ENCODE measurements around the gene FBXL14. TPM values are rescaled to one million over a fixed set of nuclear protein-coding genes. Genes with fewer than 3 reads are reported as not detected.

The FBXL14 gene
- total and polyA plus RNA-seq, 9 of the 15 experiments (the other 6 are each of a cell fraction or from before 2014, with no cell fraction given): 0.13 to 9.8 (median 3.3) TPM

DNA sequence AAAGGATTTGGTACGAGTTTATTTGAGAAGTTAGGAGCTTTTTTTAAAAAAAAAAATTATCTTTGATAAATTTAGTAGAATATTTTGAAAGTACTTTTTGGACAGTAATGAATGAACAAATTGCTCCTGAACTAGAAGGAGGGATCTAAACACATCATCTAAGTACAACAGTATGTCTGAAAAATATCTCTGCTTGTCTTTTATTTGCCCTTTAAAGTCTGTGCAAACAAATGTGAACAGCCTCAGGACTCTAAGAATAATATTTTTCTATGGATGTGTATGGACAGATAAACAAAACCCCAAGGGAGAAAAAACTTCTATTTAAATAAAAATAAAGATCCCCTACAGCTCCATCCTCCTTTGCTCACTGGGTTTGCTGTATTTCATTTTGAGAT lies 19.5 kb downstream of the FBXL14 start:
- Histone ChIP-seq H3K36me3 (ENCODE audit: control insufficient read depth, insufficient read depth, low read length) (no peaks in the 10 kb centered on the region), H3K9me1 (ENCODE audit: control insufficient read depth, insufficient read depth, low read length) (no peaks in the 10 kb centered on the region), H3K4me3 (no peak overlapping the region), H2AFZ (ENCODE audit: low read depth, low read length) (no peak overlapping the region), H3K27me3 (ENCODE audit: control insufficient read depth in 2 of 2, insufficient read depth in 2 of 2, low read length in 2 of 2) (no peaks in the 10 kb centered on the region), H3K9me3 (replicated peaks; ENCODE audit: control insufficient read depth, insufficient read depth, low read depth, low read length) (no peaks in the 10 kb centered on the region), H3K4me2 (ENCODE audit: insufficient read depth, low read length) (no peak overlapping the region), H3K27ac (ENCODE audit: extremely low read depth, low read depth, low read length) (no peak overlapping the region), H3K9ac (ENCODE audit: insufficient read depth in 1 of 2, low read depth in 2 of 2, low read length in 2 of 2) (no peak overlapping the region), H4K20me1 (replicated peaks; ENCODE audit: control insufficient read depth, insufficient read depth, low read length) (no peaks in the 10 kb centered on the region), H3K4me1 (replicated peaks in 1 of 2; ENCODE audit: control insufficient read depth in 2 of 2, insufficient read depth in 2 of 2, low read length in 2 of 2) (peaks cover 18 to 26% of the 10 kb centered on the region in 2 experiments; a peak in 4 of 5 replicates), H3K79me2 (ENCODE audit: control insufficient read depth, insufficient read depth, low read length) (peaks cover 5% of the 10 kb centered on the region; the same call in 1 of the 3 replicates)
- ATAC-seq: no peak
- TF ChIP-seq, protein P1, sequence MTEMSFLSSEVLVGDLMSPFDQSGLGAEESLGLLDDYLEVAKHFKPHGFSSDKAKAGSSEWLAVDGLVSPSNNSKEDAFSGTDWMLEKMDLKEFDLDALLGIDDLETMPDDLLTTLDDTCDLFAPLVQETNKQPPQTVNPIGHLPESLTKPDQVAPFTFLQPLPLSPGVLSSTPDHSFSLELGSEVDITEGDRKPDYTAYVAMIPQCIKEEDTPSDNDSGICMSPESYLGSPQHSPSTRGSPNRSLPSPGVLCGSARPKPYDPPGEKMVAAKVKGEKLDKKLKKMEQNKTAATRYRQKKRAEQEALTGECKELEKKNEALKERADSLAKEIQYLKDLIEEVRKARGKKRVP (CRISPR knock-in tag; IDR thresholded peaks at IDR 0.05): no peak
- TF ChIP-seq HNRNPL (IDR thresholded peaks at IDR 0.05; ENCODE audit: low read depth, low read length) (no peak), NONO (IDR thresholded peaks at IDR 0.05; ENCODE audit: low read depth in 2 of 2, low read length in 1 of 2) (no peak), ARHGAP35 (IDR thresholded peaks at IDR 0.05; ENCODE audit: partially characterized antibody) (no peak)
- FAIRE-seq: no peak
- intact Hi-C loops (cut with micrococcal nuclease) (loop anchor here (5.0 to 10.0 kb wide), 2 partner anchors 43 to 60 kb away; no protein-coding TSS in a partner anchor), in situ Hi-C loops (cut with MboI) (loop anchor here (25.0 kb wide), 2 partner anchors 288 to 1013 kb away; no protein-coding TSS in a partner anchor)
- ChIA-PET POLR2A (no interaction called here), CTCF (ENCODE audit: low intra/inter-chr PET ratio) (no interaction called here)
- no TSS peak for BruUV-seq (replicated peaks)
- 63% methylated on average over 1 of the region's 1 CpG for WGBS (ENCODE audit: insufficient coverage, low coverage, missing lambda C conversion rate)
- no peak for DNase-seq (ENCODE audit: extremely low read depth in 1 of 4, low spot score in 3 of 4)
